Activated T-cell treated with anti-CD3 and anti-CD28 coated beads, Interleukin-2, amount 50 U/mL, for 48 hours (primary cell): ENCODE results near the gene TLR9.
"Not testable (repeated sequence)": the region's sequence is repeated elsewhere in the genome, so short reads cannot be mapped to it uniquely, and the experiment has no call there.

Experiments used
- DNase-seq, 2 experiments: peaks; one replicate each; pipeline ENCODE4 v3.0.0-alpha.2; 2020

TLR9 gene, protein sequence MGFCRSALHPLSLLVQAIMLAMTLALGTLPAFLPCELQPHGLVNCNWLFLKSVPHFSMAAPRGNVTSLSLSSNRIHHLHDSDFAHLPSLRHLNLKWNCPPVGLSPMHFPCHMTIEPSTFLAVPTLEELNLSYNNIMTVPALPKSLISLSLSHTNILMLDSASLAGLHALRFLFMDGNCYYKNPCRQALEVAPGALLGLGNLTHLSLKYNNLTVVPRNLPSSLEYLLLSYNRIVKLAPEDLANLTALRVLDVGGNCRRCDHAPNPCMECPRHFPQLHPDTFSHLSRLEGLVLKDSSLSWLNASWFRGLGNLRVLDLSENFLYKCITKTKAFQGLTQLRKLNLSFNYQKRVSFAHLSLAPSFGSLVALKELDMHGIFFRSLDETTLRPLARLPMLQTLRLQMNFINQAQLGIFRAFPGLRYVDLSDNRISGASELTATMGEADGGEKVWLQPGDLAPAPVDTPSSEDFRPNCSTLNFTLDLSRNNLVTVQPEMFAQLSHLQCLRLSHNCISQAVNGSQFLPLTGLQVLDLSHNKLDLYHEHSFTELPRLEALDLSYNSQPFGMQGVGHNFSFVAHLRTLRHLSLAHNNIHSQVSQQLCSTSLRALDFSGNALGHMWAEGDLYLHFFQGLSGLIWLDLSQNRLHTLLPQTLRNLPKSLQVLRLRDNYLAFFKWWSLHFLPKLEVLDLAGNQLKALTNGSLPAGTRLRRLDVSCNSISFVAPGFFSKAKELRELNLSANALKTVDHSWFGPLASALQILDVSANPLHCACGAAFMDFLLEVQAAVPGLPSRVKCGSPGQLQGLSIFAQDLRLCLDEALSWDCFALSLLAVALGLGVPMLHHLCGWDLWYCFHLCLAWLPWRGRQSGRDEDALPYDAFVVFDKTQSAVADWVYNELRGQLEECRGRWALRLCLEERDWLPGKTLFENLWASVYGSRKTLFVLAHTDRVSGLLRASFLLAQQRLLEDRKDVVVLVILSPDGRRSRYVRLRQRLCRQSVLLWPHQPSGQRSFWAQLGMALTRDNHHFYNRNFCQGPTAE

DNA sequence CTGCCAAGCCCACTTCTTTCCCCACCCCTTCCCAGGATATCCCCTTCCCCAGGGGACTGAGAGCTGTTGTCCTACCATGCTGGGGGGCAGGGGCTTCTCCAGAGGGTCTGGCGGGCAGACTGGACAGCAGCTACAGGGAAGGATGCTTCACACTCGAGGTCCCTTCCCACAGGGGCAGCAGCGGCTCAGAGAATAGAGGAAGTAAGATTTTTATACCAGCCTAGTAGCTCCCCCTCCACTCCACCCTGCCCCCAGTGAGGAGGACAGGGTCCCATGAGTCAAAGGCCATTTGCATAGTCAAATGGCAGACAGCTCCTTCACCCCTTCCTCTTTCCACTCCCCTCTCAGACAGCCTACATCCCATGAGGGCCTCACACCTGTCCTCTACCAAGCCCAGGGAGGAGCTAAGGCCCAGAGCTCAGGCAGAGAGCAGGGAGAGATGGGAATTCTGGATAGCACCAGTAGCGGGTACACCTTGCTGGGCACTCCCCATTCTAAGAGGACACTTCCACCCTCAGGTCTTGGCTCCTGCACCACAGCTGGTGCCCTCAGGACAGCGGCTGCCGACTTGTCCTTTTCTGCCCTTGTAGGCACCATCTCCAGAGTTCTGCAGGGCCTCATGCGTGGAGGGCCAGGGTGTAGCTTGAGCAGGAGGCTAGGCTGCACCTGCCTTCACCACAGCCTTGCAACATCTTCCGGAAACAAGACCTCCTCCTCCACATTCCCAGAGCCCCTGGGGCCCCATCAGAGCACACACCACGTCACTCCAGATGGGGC is at the start of gene TLR9:
Gene TLR9 (minus strand): TSS at position 194 of the 777 bp plus-strand sequence. CDS start 116 bp downstream, at position 78.
- peak in 1 of 2 experiments; percentile 49 for DNase-seq

DNA sequence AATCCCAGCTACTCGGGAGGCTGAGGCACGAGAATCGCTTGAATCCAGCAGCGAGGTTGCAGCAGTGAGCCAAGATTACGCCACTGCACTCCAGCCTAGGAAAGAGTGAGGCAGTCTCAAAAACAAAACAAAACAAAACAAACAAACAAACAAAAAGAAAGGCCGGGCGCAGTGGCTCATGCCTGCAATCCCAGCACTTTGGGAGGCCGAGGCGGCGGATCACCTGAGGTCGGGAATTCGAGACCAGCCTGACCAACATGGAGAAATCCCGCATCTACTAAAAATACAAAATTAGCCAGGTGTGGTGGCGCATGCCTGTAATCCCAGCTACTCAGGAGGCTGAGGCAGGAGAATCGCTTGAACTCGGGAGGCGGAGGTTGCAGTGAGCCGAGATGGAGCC is 49.3 kb upstream of the TLR9 start:
- not testable (repeated sequence) for DNase-seq

DNA sequence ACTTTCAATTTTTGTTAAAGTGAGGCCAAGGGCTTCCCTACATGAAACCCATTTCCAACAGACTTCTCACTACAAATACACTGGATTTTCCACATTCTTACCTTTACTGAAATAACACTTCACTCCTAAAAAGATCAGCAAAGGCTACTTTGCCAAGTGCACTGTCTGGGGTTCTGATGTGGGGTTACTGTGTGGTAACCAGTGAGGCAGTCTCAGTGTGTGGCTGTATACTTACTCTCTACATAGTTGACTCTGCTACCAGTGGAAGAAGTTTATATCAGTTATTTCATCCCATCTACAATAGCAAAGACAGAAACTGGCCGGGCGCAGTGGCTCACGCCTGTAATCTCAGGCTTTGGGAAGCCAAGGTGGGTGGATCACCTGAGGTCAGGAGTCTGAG is 47.4 kb upstream of the TLR9 start:
- no peak for DNase-seq

DNA sequence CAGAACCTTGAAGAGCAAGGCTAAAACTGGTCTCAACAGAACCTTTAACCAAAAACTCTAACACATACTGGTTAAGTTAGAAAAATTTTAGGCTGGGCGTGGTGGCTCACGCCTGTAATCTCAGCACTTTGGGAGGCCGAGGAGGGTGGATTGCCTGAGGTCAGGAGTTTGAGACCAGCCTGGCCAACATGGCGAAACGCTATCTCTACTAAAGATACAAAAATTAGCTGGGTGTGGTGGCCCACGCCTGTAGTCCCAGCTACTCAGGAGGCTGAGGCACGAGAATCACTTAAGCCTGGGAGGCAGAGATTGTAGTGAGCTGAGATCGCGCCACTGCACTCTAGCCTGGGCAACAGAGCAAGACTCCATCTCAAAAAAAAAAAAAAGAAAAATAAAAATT is 46.7 kb upstream of the TLR9 start:
- DNase-seq: not testable (repeated sequence)

DNA sequence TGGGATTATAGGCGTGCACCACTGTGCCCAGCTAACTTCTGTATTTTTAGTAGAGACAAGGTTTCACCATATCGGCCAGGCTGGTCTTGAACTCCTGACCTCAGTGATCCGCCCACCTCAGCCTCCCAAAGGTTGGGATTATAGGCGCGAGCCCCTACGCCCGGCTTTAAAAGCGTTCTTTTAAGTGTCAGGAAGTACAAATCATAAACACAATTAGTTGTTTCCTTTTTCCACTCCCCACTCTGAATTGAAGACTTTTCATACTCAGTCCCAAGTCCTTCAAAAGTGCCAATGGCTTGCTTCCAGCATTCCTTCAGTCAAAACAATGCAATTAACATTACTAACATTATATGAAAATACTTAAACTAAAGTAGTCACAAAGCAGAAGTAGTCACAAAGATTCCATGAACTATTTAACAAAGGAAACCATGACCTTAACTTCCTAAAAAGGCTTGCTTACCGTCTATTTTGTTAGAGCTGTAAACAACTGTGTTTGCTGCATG is 44.9 kb upstream of the TLR9 start:
- no peak for DNase-seq

DNA sequence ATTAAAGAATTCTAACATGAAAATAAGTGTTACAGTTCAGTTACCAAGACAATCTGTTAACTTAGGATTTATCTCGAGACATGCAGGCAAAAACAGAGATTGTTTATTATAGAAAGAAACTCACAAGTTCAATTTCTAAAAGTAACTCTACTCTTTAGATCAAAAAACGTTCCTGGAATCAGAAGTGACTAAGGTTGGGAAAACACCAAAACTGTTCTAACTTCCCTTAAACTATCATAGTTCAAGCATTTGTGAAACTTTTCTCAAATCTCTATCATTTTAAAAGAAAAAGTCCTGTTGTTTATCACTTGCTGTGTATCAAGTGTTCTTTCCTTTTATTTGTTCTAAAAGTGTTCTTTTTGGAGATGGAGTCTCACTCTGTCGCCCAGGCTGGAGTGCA is 44.3 kb upstream of the TLR9 start:
- no peak for DNase-seq

DNA sequence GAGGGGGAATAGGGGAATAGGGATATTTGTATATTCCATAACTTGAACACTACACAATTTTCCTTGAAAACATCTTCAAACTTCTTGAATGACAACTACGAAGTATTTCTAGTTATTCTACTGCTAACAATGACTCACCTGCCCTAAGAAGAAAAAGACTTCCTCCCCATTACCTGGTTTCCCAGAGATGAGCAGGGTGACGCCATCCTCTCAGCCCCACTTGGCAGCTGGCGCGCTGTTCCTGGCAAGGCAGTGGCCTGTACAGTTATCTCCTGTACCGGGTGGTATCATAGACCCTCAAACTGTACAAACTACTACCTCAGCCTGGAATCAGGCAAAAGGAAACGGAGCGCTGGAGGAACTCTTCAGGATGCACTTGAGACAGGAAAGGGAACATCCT is 42.6 kb upstream of the TLR9 start:
- peak; percentile 68 to 75 for DNase-seq

DNA sequence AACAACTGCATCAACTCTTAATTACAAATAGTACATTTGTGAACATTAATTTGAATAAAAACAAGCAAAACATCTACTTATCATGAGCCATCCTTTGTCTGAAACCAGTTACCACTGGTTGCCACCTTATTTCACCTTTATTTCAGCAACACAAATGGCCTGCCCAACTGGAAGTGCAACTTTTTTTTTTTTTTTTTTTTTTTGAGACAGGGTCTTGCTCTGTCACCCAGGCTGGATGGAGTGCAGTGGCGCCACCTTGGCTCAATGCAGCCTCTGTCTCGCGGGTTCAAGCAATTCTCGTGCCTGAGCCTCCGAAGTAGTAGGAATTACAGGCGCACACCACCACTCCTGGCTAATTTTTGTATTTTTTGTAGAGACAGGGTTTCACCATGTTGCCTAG is 39.9 kb upstream of the TLR9 start:
- DNase-seq: peak; percentile 11 to 17

DNA sequence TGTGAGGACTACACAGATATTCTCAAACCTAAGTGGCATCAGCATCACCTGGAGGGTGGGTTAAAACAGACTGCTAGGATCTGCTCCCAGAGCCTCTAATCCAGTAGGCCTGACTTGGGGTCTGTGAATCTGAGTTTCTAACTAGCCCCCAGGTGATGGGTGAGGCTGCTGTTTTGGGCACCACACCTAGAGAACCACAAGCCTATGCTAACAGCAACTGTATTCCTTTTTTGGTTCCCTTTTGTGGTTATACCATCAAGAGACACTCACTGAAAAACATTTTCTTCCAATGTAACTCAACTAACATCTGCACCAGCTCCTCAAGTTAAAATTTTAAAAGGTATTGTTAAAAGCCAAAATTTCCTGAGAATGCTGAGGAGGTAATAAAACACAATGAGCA is 37.0 kb upstream of the TLR9 start:
- DNase-seq: no peak

DNA sequence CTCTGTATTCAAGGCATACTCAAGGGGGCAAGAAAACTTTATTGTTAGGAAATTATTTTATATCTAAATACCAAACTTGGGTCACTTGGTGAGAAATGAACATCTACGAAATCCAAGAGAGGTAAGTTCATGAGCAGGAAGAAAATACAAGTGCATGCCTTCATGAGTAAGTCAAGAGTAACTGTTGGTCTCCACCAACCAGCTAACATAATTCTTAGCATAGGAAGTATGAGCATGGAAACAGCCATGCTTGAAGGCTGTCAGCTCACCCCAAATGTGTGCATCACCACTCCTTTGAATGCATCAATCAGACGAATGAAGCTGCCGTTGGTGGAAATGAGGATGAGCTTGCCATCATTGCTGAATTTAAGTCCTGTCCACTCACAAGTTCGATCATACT is 34.0 kb upstream of the TLR9 start:
- DNase-seq: no peak

DNA sequence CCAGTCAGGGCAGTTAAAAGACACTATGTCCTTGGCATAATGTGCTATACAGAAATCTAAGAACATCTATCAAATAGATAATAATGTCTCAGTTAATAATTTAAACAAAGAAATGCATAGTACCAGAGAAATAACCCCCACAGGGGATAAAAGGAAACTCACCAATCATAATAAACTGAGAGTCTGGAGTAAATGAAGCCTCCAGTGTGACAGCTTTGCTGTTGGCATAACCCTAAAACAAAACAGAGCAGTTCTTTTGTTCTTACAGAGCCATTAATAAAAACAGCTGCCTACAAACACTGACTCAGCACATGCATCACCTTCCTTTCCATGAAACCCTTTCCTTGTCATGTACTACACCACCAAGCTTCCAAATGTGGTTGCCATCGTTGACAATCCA is 33.6 kb upstream of the TLR9 start:
- no peak for DNase-seq

DNA sequence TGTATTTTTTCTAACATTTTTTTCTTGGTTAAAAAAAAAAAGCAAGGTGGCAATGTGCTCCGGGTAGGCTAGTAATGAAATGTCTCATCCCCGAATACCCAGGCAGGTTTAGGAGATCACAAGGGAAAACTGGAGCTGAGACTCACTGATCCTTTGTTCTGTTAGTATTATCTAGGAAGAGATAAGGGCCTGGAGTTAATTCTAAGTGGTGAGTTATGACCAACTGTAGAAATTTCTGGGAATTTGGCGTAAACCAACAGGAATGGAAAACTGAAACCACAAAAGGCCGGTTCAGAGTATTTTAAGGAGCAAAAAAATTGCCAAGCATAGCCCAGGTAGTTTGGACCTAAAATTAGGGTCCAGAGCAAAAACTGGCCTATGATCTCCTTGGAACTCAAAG is 32.5 kb upstream of the TLR9 start:
- DNase-seq: no peak

DNA sequence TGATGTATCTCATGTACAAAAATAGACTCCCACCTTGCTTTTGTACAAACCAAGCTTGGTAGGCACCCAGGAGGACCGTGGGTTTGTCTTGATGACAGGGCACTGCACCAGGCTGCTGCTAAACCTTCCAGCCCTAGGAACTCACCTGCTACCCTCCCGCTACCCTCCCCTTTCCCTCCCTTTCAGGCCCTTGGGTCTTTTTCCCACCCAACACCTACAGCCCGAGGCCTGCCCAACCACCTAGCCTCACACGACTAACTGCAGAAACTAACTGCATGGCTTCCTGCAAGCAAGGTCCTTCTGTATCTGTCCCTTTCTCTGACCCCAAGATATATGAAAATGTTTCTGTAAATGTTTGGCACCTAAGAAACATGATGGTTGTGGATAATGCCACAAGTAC is 31.2 kb upstream of the TLR9 start:
- DNase-seq: peak in 1 of 2 experiments; percentile 17

DNA sequence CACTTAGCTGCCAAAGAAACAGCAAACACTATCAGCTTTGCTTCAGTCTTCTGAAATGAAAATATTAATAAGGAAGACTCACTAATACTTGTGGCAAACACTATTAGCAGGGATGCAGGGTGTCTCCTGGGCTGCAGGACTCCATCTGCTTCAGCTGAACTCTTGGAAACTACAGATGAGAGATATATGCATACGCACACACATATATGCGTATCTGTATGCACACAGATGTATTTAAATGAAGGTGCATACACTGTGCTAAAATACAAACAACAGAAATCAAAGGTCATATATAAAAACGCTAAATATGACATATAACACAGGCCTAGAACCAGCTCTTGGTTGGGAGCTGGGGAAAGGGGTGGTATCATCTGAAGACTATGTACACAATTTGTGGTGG is 30.7 kb upstream of the TLR9 start:
- no peak for DNase-seq

DNA sequence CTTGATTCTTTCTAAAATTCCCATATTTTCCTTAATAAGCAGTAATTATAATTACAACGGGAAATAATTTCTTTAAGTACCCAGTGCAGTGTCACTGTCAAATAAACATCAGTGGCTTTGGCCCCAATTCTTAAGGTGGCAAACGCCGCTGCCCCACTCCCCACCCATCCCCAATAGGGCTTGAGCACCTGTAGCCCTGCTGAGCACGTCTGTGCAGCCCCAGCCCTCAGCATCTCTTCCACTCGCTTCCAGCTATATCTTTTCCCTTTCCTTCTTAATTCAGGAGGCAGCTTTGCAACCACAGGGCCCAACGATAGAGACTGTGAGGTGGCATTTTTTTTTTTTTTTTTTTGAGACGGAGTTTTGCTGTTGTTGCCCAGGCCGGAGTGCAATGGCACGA is 29.2 kb upstream of the TLR9 start:
- peak in 1 of 2 experiments; percentile 20 for DNase-seq

DNA sequence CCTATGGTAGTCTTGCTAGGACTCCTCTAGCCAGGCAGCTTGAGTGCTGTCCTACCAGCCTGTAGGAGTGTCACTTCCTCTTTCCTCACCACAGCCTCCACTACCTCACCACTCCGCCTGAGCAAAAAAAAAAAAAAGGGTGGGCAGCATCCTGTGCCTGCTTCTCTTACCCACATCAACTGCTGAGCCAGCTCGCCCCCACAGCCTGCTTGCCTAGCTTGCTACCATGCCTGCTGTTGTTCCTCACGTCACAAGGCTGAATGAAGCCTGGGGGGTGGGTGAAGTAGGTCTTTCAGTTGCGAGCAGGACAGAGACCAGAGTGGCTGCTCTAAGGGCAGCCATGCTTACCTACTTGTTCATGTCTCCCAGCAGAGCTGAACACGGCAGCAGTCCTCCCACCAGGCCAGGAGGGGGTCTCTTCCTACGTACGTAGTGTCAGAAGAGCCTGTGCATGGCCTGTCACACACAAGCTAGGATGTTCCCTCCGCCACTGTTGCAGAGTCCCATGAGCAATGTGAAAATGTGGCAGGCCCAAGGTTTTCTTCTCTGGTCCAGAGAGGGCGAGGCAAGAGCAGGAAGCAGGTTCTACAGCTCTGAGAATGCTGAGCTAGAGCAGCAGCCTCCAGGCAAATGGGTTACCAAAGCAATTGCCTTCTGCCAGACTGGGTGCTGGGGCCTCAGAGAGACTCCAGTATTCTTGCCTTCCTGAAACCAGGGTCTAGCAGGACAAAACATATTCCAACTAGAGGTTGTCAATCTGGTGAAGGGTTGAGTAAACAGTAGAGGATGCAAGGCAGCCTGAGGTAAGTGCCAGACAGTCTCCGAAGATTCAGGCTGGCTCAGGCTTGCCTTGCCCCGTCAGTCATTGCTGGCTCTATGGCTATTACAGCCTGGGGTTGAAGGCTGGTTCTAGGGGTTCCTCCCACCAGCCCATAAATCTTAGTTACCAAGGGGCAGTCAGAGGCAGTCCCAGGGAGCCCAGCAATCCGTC is 28.2 kb upstream of the TLR9 start:
- DNase-seq: peak; percentile 86 to 90

DNA sequence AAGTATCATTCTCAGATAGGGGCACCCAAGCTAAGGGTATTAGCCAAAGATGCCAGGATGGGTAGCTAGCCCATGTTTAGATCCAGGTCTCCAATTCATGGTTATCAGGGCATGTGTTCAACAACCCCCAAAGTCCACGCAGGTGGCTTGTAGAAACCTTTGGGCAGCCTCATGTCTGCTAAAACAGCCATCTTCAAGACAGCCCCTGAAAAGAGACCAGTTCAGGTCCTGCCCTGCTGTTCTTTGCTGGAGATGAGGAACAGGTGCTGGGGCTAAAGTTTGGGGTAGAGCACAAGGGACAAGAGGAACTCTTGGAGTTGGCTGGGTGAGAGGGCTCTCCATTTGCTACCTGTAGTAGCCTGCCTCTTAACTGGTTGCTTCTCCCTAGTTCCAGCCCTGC is 24.7 kb upstream of the TLR9 start:
- peak in 1 of 2 experiments; percentile 26 for DNase-seq

DNA sequence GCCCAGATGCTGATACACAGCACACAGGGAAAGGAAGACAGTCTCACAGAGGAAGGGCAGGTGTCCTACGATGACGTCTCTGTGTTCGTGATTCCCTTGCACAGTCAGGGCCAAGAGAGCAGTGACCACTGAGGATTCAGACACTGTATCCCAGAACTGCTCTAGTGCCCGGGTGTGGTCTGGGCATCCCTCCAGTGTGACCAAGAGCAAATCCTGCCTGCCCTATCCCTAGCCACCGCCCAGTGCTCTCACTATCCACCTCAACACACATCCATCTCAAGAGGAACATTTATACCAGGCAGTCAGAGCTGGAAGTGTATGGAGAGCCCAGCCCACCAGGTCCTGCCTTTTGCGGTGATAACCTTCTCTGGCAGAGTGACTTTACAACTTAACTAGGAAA is 24.2 kb upstream of the TLR9 start:
- DNase-seq: peak in 1 of 2 experiments; percentile 19

DNA sequence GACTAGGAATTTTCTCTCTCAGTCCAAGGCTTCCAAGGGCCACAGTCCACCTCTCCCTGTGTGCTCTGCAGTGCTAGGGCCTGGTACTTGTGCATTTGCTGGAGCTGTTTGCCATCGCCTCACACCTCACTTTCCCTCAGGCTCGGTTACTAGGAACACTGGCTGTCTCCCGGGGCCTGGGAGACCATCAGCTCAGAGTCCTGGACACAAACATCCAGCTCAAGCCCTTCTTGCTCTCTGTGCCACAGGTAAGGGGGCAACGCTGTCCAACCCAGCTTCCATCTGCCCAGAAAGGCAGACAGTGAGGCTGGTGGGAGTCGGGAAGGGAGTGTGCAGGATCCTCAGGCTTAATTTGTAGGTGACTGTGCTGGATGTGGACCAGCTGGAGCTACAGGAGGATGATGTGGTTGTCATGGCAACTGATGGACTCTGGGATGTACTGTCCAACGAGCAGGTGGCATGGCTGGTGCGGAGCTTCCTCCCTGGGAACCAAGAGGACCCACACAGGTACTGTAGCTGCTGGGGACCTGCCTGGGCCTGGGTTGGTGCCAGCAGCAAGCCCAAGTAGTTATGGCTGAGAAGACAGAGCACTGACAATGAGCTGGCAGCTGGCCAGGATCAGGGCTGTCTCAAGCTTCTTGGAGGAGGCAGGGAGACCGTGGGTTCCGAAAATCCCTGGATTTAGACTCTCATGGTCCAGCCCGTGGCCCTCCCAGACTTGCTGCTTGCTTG is 23.5 kb upstream of the TLR9 start:
- peak; percentile 28 to 35 for DNase-seq

DNA sequence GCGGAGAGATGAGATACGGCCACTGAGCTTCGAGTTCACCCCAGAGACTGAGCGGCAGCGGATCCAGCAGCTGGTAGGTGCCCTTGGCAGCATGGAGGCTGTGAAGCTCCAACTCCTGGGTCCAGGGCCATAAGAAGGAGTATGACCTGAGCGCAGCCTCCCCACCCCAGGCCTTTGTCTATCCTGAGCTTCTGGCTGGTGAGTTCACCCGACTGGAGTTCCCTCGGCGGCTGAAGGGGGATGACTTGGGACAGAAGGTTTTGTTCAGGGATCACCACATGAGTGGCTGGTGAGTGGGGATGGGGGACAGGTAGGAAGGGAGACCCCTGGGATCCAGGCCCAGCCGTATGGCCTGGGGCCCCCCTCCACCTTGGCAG is 22.7 kb upstream of the TLR9 start:
- peak; percentile 19 to 20 for DNase-seq
